Endodermal cell (in vitro differentiated cells): ENCODE measurements around the gene CYP46A1. TPM values are rescaled to one million over a fixed set of nuclear protein-coding genes. Genes with fewer than 3 reads are reported as not detected.

Experiments used
- DNase-seq: peaks from one replicate; pipeline ENCODE4 v3.0.0-alpha.2; 2017
- H3K27ac ChIP-seq: 2 replicates; pipeline ENCODE4 v1.5.1; 2013; ENCODE audit warnings: mild to moderate bottlenecking, low read depth, low read length, moderate library complexity
- H3K27me3 ChIP-seq: 2 replicates; pipeline ENCODE4 v1.6.1; 2013; ENCODE audit warnings: mild to moderate bottlenecking, low read length, moderate library complexity; ENCODE audit not compliant: insufficient read depth, control insufficient read depth, poor library complexity, severe bottlenecking
- H3K36me3 ChIP-seq: 2 replicates; pipeline ENCODE4 v1.7.0; 2013; ENCODE audit warnings: mild to moderate bottlenecking, low read length, moderate library complexity; ENCODE audit not compliant: control insufficient read depth, insufficient read depth
- H3K4me1 ChIP-seq: one replicate; pipeline ENCODE4 v1.7.0; 2013; ENCODE audit warnings: low read length; ENCODE audit not compliant: control insufficient read depth, insufficient read depth
- H3K4me3 ChIP-seq: 2 replicates; pipeline ENCODE4 v1.5.1; 2013; ENCODE audit warnings: mild to moderate bottlenecking, low read length, moderate library complexity
- H3K9ac ChIP-seq: 2 replicates; pipeline ENCODE4 v1.6.1; 2013; ENCODE audit warnings: mild to moderate bottlenecking, low read length, moderate library complexity; ENCODE audit not compliant: poor library complexity, severe bottlenecking; ENCODE audit errors: extremely low read depth
- H3K9me3 ChIP-seq: 2 replicates; pipeline ENCODE4 v1.6.1; 2013; ENCODE audit warnings: mild to moderate bottlenecking, low read length, moderate library complexity; ENCODE audit not compliant: control insufficient read depth
- H3K27ac Mint-ChIP-seq: 2 replicates; pipeline ENCODE4 v1.8.0; 2020; ENCODE audit warnings: mixed read lengths
- H3K27me3 Mint-ChIP-seq: 2 replicates; pipeline ENCODE4 v1.8.0; 2021; ENCODE audit warnings: mild to moderate bottlenecking, mixed read lengths; ENCODE audit not compliant: insufficient read depth
- H3K36me3 Mint-ChIP-seq: 2 replicates; pipeline ENCODE4 v1.8.0; 2020; ENCODE audit warnings: low read depth, mixed read lengths
- H3K4me1 Mint-ChIP-seq: 2 replicates; pipeline ENCODE4 v1.8.0; 2020; ENCODE audit warnings: mixed read lengths
- H3K4me3 Mint-ChIP-seq: 2 replicates; pipeline ENCODE4 v1.8.0; 2020; ENCODE audit warnings: mild to moderate bottlenecking, moderate library complexity, mixed read lengths
- H3K9me3 Mint-ChIP-seq: 2 replicates; pipeline ENCODE4 v1.8.0; 2020; ENCODE audit warnings: mild to moderate bottlenecking, mixed read lengths
- CTCF ChIP-seq: fragments of 200-600 bp; sonication (generic); conservative IDR thresholded peaks from 2 replicates; pipeline ENCODE4 v1.5.0; 2021; ENCODE audit warnings: antibody characterized with exemption, mild to moderate bottlenecking
- WGBS, 2 experiments: methylation state at CpG; one replicate each; pipeline versions ENCODE4 v1.1.5 to v1.1.7; 2013; ENCODE audit warnings: missing lambda C conversion rate in 2 of 2, mixed read lengths in 1 of 2; ENCODE audit not compliant: insufficient coverage in 1 of 2, insufficient read length in 1 of 2; 5-methylcytosine and 5-hydroxymethylcytosine counted together
- total RNA-seq, 2 donors: library from RNA; stranded (reverse); fragmentation: NEBNext Ultra II Directional in 1 of 2; extraction: Animal tissue kit (Norgen Biotek cat#: 25700) in 1 of 2; gene quantifications; 2 replicates in 1 of 2; 3 replicates in 1 of 2; pipeline ENCODE4 v1.2.1, GENCODE V29; 2021

CYP46A1 gene
- total RNA-seq, 2 donors from 2014 or later, result 0.55 to 0.57 TPM

- no peaks in the 10 kb centered on the region for H3K36me3 Mint-ChIP-seq
- no peaks in the 10 kb centered on the region for H3K36me3 ChIP-seq
- H3K4me1 ChIP-seq, result peaks cover 3% of the 10 kb centered on the region
- peak; percentile 96 for DNase-seq
- peak overlapping the region; percentile 76 for H3K4me3 Mint-ChIP-seq
- H3K9me3 ChIP-seq, result peaks cover 9% of the 10 kb centered on the region
- peak; percentile 98 for TF ChIP-seq CTCF
- peaks cover 25% of the 10 kb centered on the region for H3K27me3 Mint-ChIP-seq
- peak overlapping the region; percentile 88 for H3K4me3 ChIP-seq
- peaks cover 11% of the 10 kb centered on the region for H3K9me3 Mint-ChIP-seq
- H3K9ac ChIP-seq, result peak overlapping the region; percentile 53
- 3 to 4% methylated on average over 19 to 42 of the region's 42 CpGs for WGBS, 2 experiments
- peaks cover 22% of the 10 kb centered on the region for H3K27me3 ChIP-seq
- peaks cover 3% of the 10 kb centered on the region for H3K4me1 Mint-ChIP-seq
- peak overlapping the region; percentile 80 for H3K27ac ChIP-seq
- no peak overlapping the region for H3K27ac Mint-ChIP-seq
These were observed 1.1 kb upstream of the CYP46A1 start for GRCh38 chr14:99682809-99683618.

- no peak for TF ChIP-seq CTCF
- Histone ChIP-seq H3K9me3 (no peaks in the 10 kb centered on the region), H3K27ac (no peak overlapping the region), H3K27me3 (peaks cover 22% of the 10 kb centered on the region), H3K9ac (peak overlapping the region; percentile 17), H3K4me3 (peak overlapping the region; percentile 74), H3K36me3 (no peaks in the 10 kb centered on the region), H3K4me1 (peaks cover 3% of the 10 kb centered on the region)
- Mint-ChIP-seq H3K36me3 (no peaks in the 10 kb centered on the region), H3K4me3 (peak overlapping the region; percentile 34), H3K27me3 (peaks cover 25% of the 10 kb centered on the region), H3K9me3 (no peaks in the 10 kb centered on the region), H3K27ac (no peak overlapping the region), H3K4me1 (peaks cover 4% of the 10 kb centered on the region)
- 5 to 21% methylated on average over 6 to 45 of the region's 45 CpGs for WGBS, 2 experiments
- no peak for DNase-seq
These were observed 374 bp downstream of the CYP46A1 start for GRCh38 chr14:99684410-99684934.

- no peaks in the 10 kb centered on the region for H3K36me3 Mint-ChIP-seq
- 20 to 53% methylated on average over 2 to 8 of the region's 11 CpGs for WGBS, 2 experiments
- Histone ChIP-seq H3K4me3 (no peak overlapping the region), H3K36me3 (no peaks in the 10 kb centered on the region), H3K27me3 (peaks cover 22% of the 10 kb centered on the region), H3K4me1 (peaks cover 3% of the 10 kb centered on the region), H3K27ac (no peak overlapping the region), H3K9ac (no peak overlapping the region), H3K9me3 (no peaks in the 10 kb centered on the region)
- peaks cover 7% of the 10 kb centered on the region for H3K4me1 Mint-ChIP-seq
- TF ChIP-seq CTCF, result no peak
- H3K4me3 Mint-ChIP-seq, result peak overlapping the region; percentile 34
- peaks cover 25% of the 10 kb centered on the region for H3K27me3 Mint-ChIP-seq
- no peak overlapping the region for H3K27ac Mint-ChIP-seq
- H3K9me3 Mint-ChIP-seq, result no peaks in the 10 kb centered on the region
- DNase-seq, result peak; percentile 51
These were observed 1.1 kb downstream of the CYP46A1 start for GRCh38 chr14:99685151-99685591.
